SH-SY5Y (cell line): ENCODE measurements around the gene ZRSR2.

Experiments used
- GATA2 ChIP-seq: IDR thresholded peaks from 2 replicates; pipeline ENCODE4 v1.6.1; 2011; ENCODE audit warnings: mild to moderate bottlenecking, low read depth, low read length
- GATA3 ChIP-seq: IDR thresholded peaks from 2 replicates; pipeline ENCODE4 v1.6.1; 2011; ENCODE audit warnings: low read depth, mild to moderate bottlenecking, low read length, moderate library complexity

DNA sequence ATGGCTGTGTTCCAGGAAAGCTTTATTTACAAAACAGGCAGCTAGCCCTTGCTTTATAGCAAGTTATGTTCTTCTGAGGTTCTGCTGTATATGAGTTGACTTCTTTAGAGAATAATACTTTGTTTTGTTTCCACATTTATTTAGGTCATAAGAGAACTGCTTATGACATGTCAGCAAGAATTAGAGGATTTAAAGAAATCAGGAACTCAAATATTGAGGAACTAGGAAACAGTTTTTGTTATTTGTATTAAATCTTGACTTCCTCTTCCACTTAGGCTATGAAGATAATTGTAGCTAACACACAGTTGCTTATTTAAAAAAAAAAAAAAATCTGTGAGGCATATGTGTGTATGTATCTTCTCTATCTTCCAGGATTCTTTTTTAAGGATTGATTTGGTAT, 14.3 kb downstream of the ZRSR2 start:
- TF ChIP-seq GATA2 (no peak), GATA3 (no peak)
